Measurements from ENCODE around the gene RASA2. TPM values are rescaled to one million over a fixed set of nuclear protein-coding genes. Genes with fewer than 3 reads are reported as not detected.

RASA2 gene
- total and polyA plus RNA-seq, 2 experiments from 2014 or later = 6.2 to 12.6 TPM

DNA sequence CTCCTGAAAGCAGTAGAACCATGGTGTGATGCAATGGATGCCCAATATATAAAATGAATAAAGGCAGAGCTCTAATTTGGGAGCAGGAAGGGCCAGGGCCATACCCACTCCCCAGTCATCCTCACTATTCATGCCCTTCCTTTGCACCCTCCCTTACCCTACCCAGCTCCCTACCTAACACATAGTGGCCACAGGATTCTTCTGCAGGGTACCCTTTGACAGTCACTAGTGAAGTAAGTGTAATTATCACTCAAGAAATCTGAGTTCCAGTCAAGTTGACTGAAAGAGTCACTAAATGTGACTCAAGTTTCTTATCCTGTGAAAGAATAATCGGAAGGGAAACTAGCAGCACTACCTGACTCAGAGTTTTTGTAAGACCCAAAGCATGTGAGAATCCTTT, 69.2 kb downstream of the RASA2 start:
- no peak overlapping the region for H3K4me3 ChIP-seq
- no peaks in the 10 kb centered on the region for H3K27me3 ChIP-seq
- no peaks in the 10 kb centered on the region for H3K9me2 ChIP-seq (replicated peaks; ENCODE audit: insufficient read depth)
- H2AFZ ChIP-seq = no peak overlapping the region
- peaks cover 8% of the 10 kb centered on the region for H3K4me1 ChIP-seq (ENCODE audit: insufficient read depth)
- no peaks in the 10 kb centered on the region for H3K36me3 ChIP-seq (replicated peaks; ENCODE audit: insufficient read depth, low read depth)
- no peaks in the 10 kb centered on the region for H3K79me2 ChIP-seq
- 71% methylated on average over 1 of the region's 1 CpG for WGBS (ENCODE audit: low lambda C conversion rate, missing lambda C conversion rate)
- H4K20me1 ChIP-seq (ENCODE audit: insufficient read depth, poor library complexity, severe bottlenecking) = no peaks in the 10 kb centered on the region
- H3K9me3 ChIP-seq (ENCODE audit: low read depth) = no peaks in the 10 kb centered on the region
- H3K27ac ChIP-seq = peak overlapping the region; percentile 27
- no peak overlapping the region for H3K4me2 ChIP-seq
- peak; percentile 11 for DNase-seq (ENCODE audit: low spot score)
- TF ChIP-seq, protein P1, sequence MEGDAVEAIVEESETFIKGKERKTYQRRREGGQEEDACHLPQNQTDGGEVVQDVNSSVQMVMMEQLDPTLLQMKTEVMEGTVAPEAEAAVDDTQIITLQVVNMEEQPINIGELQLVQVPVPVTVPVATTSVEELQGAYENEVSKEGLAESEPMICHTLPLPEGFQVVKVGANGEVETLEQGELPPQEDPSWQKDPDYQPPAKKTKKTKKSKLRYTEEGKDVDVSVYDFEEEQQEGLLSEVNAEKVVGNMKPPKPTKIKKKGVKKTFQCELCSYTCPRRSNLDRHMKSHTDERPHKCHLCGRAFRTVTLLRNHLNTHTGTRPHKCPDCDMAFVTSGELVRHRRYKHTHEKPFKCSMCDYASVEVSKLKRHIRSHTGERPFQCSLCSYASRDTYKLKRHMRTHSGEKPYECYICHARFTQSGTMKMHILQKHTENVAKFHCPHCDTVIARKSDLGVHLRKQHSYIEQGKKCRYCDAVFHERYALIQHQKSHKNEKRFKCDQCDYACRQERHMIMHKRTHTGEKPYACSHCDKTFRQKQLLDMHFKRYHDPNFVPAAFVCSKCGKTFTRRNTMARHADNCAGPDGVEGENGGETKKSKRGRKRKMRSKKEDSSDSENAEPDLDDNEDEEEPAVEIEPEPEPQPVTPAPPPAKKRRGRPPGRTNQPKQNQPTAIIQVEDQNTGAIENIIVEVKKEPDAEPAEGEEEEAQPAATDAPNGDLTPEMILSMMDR (IDR thresholded peaks at IDR 0.05; ENCODE audit: poor library complexity) = no peak
- TF ChIP-seq EZH2phosphoT487 (IDR thresholded peaks at IDR 0.05; ENCODE audit: low read depth, severe bottlenecking, unreplicated experiment) = no peak
- TF ChIP-seq EZH2 (IDR thresholded peaks at IDR 0.05; ENCODE audit: borderline replicate concordance) = no peak

DNA sequence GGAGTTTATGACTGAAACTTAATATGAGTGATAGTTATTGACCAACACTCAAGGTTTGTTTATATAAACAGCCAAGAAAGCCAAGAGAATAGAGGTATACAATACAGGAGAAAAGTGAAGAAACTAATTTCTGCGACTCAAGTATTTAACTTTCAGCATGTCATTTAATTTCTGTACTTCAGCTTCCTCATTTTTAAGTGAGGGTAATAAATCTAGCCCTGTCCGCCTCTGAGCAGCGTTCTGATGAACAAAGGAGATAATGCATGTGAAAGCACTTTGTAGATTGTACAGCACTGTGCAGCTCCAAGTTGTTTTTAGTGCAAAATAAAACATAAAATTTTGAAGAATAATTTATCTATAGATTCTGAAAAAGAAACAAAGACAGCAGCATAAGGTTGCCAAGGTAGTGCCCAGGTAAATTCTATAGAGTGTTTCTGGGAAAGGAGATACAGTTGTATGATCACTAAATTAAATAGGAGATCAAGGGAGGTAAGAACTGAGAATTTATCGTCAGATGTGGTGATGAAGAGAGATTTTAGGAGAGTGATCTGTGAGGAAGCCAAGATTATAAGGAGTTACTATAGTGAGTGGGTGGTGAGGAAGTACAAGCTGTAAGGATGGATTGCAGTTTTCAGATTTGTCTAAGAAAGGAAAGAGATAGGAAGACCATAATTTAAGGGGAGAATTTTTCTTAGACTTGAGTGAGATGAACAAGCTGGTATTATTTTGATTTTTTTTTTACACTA, 71.3 kb downstream of the RASA2 start:
- H3K79me2 ChIP-seq = no peaks in the 10 kb centered on the region
- TF ChIP-seq EZH2 (IDR thresholded peaks at IDR 0.05; ENCODE audit: borderline replicate concordance) (no peak), EZH2phosphoT487 (IDR thresholded peaks at IDR 0.05; ENCODE audit: low read depth, severe bottlenecking, unreplicated experiment) (no peak)
- TF ChIP-seq, protein P1 (IDR thresholded peaks at IDR 0.05; ENCODE audit: poor library complexity) = no peak
- no peaks in the 10 kb centered on the region for H3K36me3 ChIP-seq (replicated peaks; ENCODE audit: insufficient read depth, low read depth)
- no peak overlapping the region for H2AFZ ChIP-seq
- no peaks in the 10 kb centered on the region for H3K27me3 ChIP-seq
- no peaks in the 10 kb centered on the region for H4K20me1 ChIP-seq (ENCODE audit: insufficient read depth, poor library complexity, severe bottlenecking)
- H3K4me2 ChIP-seq = peak overlapping the region; percentile 35
- no peak overlapping the region for H3K4me3 ChIP-seq
- 34% methylated on average over 4 of the region's 4 CpGs for WGBS (ENCODE audit: low lambda C conversion rate, missing lambda C conversion rate)
- peak overlapping the region; percentile 72 for H3K27ac ChIP-seq
- DNase-seq (ENCODE audit: low spot score) = peak; percentile 36
- no peaks in the 10 kb centered on the region for H3K9me2 ChIP-seq (replicated peaks; ENCODE audit: insufficient read depth)
- H3K9me3 ChIP-seq (ENCODE audit: low read depth) = no peaks in the 10 kb centered on the region
- peaks cover 8% of the 10 kb centered on the region for H3K4me1 ChIP-seq (ENCODE audit: insufficient read depth)

DNA sequence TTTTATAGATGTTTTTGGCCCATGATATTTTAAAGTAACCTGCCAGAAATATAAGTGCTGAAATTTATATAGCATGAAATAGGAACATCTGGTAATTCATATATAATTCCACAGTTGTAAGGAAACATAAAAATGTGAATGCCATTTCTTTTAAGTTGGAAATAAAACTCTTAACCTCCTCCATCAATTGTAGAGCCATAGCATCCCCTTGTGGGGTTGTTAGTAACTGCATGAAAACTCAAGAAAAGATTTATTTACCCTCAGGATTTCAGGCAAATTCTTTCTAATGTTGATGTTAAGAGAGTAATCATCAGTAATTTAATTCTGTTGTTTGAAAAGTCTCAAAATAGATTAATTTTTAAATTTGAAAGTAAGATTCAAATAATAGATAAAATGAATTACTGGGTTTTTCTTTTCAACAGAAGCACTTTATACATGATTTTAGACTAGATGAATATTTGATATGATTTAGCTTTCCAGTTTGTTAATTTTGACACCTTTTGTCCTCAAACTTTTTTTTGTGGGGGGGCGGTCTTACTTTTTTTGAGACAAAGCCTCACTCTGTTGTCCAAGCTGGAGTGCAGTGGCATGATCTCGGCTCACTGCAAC, 74.7 kb downstream of the RASA2 start:
- TF ChIP-seq, protein P1 (IDR thresholded peaks at IDR 0.05; ENCODE audit: poor library complexity) = peak; percentile 91
- TF ChIP-seq EZH2 (IDR thresholded peaks at IDR 0.05; ENCODE audit: borderline replicate concordance) (no peak), EZH2phosphoT487 (IDR thresholded peaks at IDR 0.05; ENCODE audit: low read depth, severe bottlenecking, unreplicated experiment) (no peak)
- Histone ChIP-seq H3K9me3 (ENCODE audit: low read depth) (no peaks in the 10 kb centered on the region), H3K36me3 (replicated peaks; ENCODE audit: insufficient read depth, low read depth) (no peaks in the 10 kb centered on the region), H2AFZ (no peak overlapping the region), H3K27me3 (no peaks in the 10 kb centered on the region), H3K27ac (no peak overlapping the region), H3K9me2 (replicated peaks; ENCODE audit: insufficient read depth) (no peaks in the 10 kb centered on the region), H3K79me2 (no peaks in the 10 kb centered on the region), H3K4me2 (no peak overlapping the region), H3K4me1 (ENCODE audit: insufficient read depth) (peaks cover 8% of the 10 kb centered on the region), H4K20me1 (ENCODE audit: insufficient read depth, poor library complexity, severe bottlenecking) (no peaks in the 10 kb centered on the region), H3K4me3 (no peak overlapping the region)
- 72% methylated on average over 2 of the region's 2 CpGs for WGBS (ENCODE audit: low lambda C conversion rate, missing lambda C conversion rate)
- peak; percentile 65 for DNase-seq (ENCODE audit: low spot score)

Data from hepatocyte (in vitro differentiated cells).